ENCODE results near the gene SGCD.

Gene SGCD

GRCh38 chr5:156783092-156783491, 456.1 kb downstream of the SGCD start:
- no peak for DNase-seq
- H3K4me3 ChIP-seq (ENCODE audit: low read depth, low read length) = no peak overlapping the region
- TF ChIP-seq CTCF (IDR thresholded peaks at IDR 0.05; ENCODE audit: low read depth, low read length) = no peak
- H3K4me1 ChIP-seq = no peaks in the 10 kb centered on the region
- no peaks in the 10 kb centered on the region for H3K27me3 ChIP-seq
- peaks cover 2% of the 10 kb centered on the region; the same call in 1 of the 2 replicates for H3K9me3 ChIP-seq
- no peaks in the 10 kb centered on the region for H3K36me3 ChIP-seq

- Histone ChIP-seq H3K9me3 (no peaks in the 10 kb centered on the region; the same call in 1 of the 2 replicates), H3K4me3 (ENCODE audit: low read depth, low read length) (no peak overlapping the region), H3K4me1 (no peaks in the 10 kb centered on the region), H3K36me3 (no peaks in the 10 kb centered on the region), H3K27me3 (no peaks in the 10 kb centered on the region)
- no peak for TF ChIP-seq CTCF (IDR thresholded peaks at IDR 0.05; ENCODE audit: low read depth, low read length)
- no peak for DNase-seq
These were observed 467.7 kb downstream of the SGCD start for GRCh38 chr5:156794687-156795086.

- no peak for DNase-seq
- no peak for TF ChIP-seq CTCF (IDR thresholded peaks at IDR 0.05; ENCODE audit: low read depth, low read length)
- Histone ChIP-seq H3K9me3 (no peaks in the 10 kb centered on the region; the same call in 1 of the 2 replicates), H3K36me3 (no peaks in the 10 kb centered on the region), H3K4me1 (no peaks in the 10 kb centered on the region), H3K27me3 (no peaks in the 10 kb centered on the region), H3K4me3 (ENCODE audit: low read depth, low read length) (no peak overlapping the region)
These were observed 471.2 kb downstream of the SGCD start for GRCh38 chr5:156798201-156798600.

DNA sequence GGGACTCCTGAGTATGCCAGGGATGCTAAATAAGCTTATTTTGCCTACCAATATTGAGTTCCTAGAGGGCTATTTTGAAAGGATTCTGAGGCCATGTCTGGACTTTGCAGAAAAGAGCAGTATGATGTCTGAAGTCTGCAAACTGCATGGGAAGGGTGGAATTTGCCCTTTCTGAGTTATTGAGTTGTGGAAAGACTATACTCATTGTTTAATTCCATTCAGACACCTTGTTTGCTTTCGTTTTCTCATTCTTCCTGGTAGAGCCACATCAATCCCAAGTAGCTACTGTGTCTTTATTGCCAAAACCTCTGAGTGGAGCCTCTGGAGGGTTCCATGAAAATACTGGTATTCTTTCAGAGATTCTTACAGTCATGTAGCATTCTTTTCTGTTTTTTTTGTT, 472.2 kb downstream of the SGCD start:
- no peak overlapping the region for H3K4me3 ChIP-seq (ENCODE audit: low read depth, low read length)
- H3K36me3 ChIP-seq = no peaks in the 10 kb centered on the region
- no peak for DNase-seq
- no peaks in the 10 kb centered on the region for H3K27me3 ChIP-seq
- no peak for TF ChIP-seq CTCF (IDR thresholded peaks at IDR 0.05; ENCODE audit: low read depth, low read length)
- H3K9me3 ChIP-seq = no peaks in the 10 kb centered on the region; the same call in 1 of the 2 replicates
- no peaks in the 10 kb centered on the region for H3K4me1 ChIP-seq

GRCh38 chr5:156800929-156801328, 474.0 kb downstream of the SGCD start:
- H3K27me3 ChIP-seq = no peaks in the 10 kb centered on the region
- H3K4me1 ChIP-seq = no peaks in the 10 kb centered on the region
- TF ChIP-seq CTCF (IDR thresholded peaks at IDR 0.05; ENCODE audit: low read depth, low read length) = no peak
- DNase-seq = no peak
- H3K9me3 ChIP-seq = no peaks in the 10 kb centered on the region
- no peaks in the 10 kb centered on the region for H3K36me3 ChIP-seq
- no peak overlapping the region for H3K4me3 ChIP-seq (ENCODE audit: low read depth, low read length)

- TF ChIP-seq CTCF (IDR thresholded peaks at IDR 0.05; ENCODE audit: low read depth, low read length) = no peak
- no peaks in the 10 kb centered on the region for H3K9me3 ChIP-seq
- DNase-seq = no peak
- H3K4me1 ChIP-seq = no peaks in the 10 kb centered on the region
- H3K4me3 ChIP-seq (ENCODE audit: low read depth, low read length) = no peak overlapping the region
- H3K27me3 ChIP-seq = no peaks in the 10 kb centered on the region
- H3K36me3 ChIP-seq = no peaks in the 10 kb centered on the region
These were observed 475.5 kb downstream of the SGCD start for GRCh38 chr5:156802501-156802900.

Measured in BE2C (cell line).